Ovary (tissue), 9 donors: ENCODE results near the gene CENPA. TPM values are rescaled to one million over a fixed set of nuclear protein-coding genes. Genes with fewer than 3 reads are reported as not detected.

ENCODE experiments used
- DNase-seq, 5 donors: peaks; one replicate each; pipeline ENCODE4 v3.0.0-alpha.2; 2019 to 2020
- H3K27ac ChIP-seq, 2 donors: fragments of 200-600 bp; one replicate each; pipeline versions ENCODE4 v1.5.1 to v1.8.0; 2019 to 2022
- H3K27me3 ChIP-seq: fragments of 200-600 bp; one replicate; pipeline ENCODE4 v1.8.0; 2022
- H3K36me3 ChIP-seq: fragments of 200-600 bp; sonication (generic); one replicate; pipeline ENCODE4 v1.5.1; 2019
- H3K4me1 ChIP-seq: one replicate; pipeline ENCODE4 v1.8.1; 2013; ENCODE audit warnings: mild to moderate bottlenecking, moderate library complexity; ENCODE audit not compliant: insufficient read depth
- H3K4me3 ChIP-seq: fragments of 200-600 bp; sonication (generic); one replicate; pipeline ENCODE4 v1.5.1; 2017
- H3K9me3 ChIP-seq, 2 donors: fragments of 200-600 bp in 1 of 2; sonication (generic) in 1 of 2; one replicate each; pipeline versions ENCODE4 v1.5.1 to v1.8.1; 2013 to 2019; ENCODE audit warnings: mild to moderate bottlenecking in 1 of 2, moderate library complexity in 1 of 2
- CTCF ChIP-seq, 3 donors: fragments of 450-650 bp in 2 of 3; fragments of 200-600 bp in 1 of 3; IDR thresholded peaks; one replicate each; pipeline versions ENCODE4 v1.5.1 to v1.8.0; 2016 to 2022; ENCODE audit warnings: antibody characterized with exemption in 3 of 3, mild to moderate bottlenecking in 1 of 3
- EP300 ChIP-seq: sonication (generic); formaldehyde crosslinking; IDR thresholded peaks from one replicate; pipeline ENCODE4 v1.6.1; 2017; ENCODE audit warnings: antibody characterized with exemption
- POLR2A ChIP-seq: fragments of 450-650 bp; IDR thresholded peaks from one replicate; pipeline ENCODE4 v1.6.1; 2017; ENCODE audit warnings: antibody characterized with exemption, mild to moderate bottlenecking, moderate library complexity
- WGBS, 3 donors: extraction: QIAGEN DNeasy Blood & Tissue Kit in 1 of 3; methylation state at CpG; one replicate each; pipeline versions ENCODE4 v1.1.5 to v1.1.7; 2013 to 2017; 5-methylcytosine and 5-hydroxymethylcytosine counted together
- intact Hi-C, 4 donors: fragments of 100-400 bp; cut with DNase I; formaldehyde crosslinking; loops; one replicate each; pipeline versions ENCODE4 v1.11.0 to v1.15.1; 2022 to 2023
- polyA plus RNA-seq, 2 donors: library from polyadenylated mRNA; stranded (reverse); fragments of 200-250 nt in 1 of 2; fragments of 350-450 nt in 1 of 2; fragmentation: Illumina TruSeq in 1 of 2; extraction: RNeasy Lipid Tissue Mini Kit (QIAGEN cat#74804) in 1 of 2; gene quantifications; one replicate each; pipeline ENCODE4 v1.2.3, GENCODE V29; 2013 to 2014
- total RNA-seq, 7 donors: library from RNA; depleted of rRNA in 2 of 7; stranded (reverse); fragments of >200 nt in 2 of 7; fragmentation: NEBNext Ultra II Directional in 3 of 7; extraction: Animal tissue kit (Norgen Biotek cat#: 25700) in 3 of 7; gene quantifications; one replicate each; pipeline versions ENCODE4 v1.1.0 to v1.2.4, GENCODE V29; 2016 to 2023
- donor health status: DM: no; HTN: no; CAD: no; lungs with moderate emphysema.
- donor health status: DM: no; HTN: no; CAD: no.
- donor health status: Bipolar disorder and iron deficiency.
- donor health status: DM: yes; HTN: yes; CAD: no.
- donor health status: DM: no; HTN: no; CAD: no.
- donor health status: DM: yes; HTN: yes; CAD: no.

Gene CENPA
- total and polyA plus RNA-seq, 9 donors, result 0.21 to 1.4 (median 0.87) TPM; not detected in 4

GRCh38 chr2:26764078-26764887 is 21.6 kb upstream of the CENPA start, which contains the start of gene SLC35F6:
TSS of gene SLC35F6 (plus strand) at chr2:26764284. CDS start at chr2:26764350, 66 bp downstream.
- peak within 1 kb of the TSS; percentile 69 to 81 for H3K27ac ChIP-seq
- H3K36me3 ChIP-seq, result no peaks in the 10 kb centered on the region
- H3K9me3 ChIP-seq, result no peaks in the 10 kb centered on the region
- 0 to 1% (median 0%) methylated on average over 60 to 68 of the region's 68 CpGs for WGBS, 3 donors
- H3K27me3 ChIP-seq, result no peaks in the 10 kb centered on the region
- peaks cover 9% of the 10 kb centered on the region for H3K4me1 ChIP-seq
- peak within 1 kb of the TSS; percentile 71 for H3K4me3 ChIP-seq
- no peak for TF ChIP-seq EP300
- no peak for TF ChIP-seq CTCF (IDR thresholded peaks at IDR 0.05)
- peak; percentile 87 for TF ChIP-seq POLR2A
- peak; percentile 77 to 89 (median 84) for DNase-seq
- intact Hi-C loops, result no loop called here

GRCh38 chr2:26764906-26765305 is 20.9 kb upstream of the CENPA start:
- Histone ChIP-seq H3K9me3 (no peaks in the 10 kb centered on the region), H3K36me3 (no peaks in the 10 kb centered on the region), H3K4me3 (peak overlapping the region; percentile 71), H3K4me1 (peaks cover 9% of the 10 kb centered on the region), H3K27ac (peak overlapping the region; percentile 69 to 81), H3K27me3 (no peaks in the 10 kb centered on the region)
- intact Hi-C loops, result no loop called here
- TF ChIP-seq CTCF (IDR thresholded peaks at IDR 0.05) (no peak), POLR2A (no peak), EP300 (no peak)
- WGBS, 3 donors, result 7 to 14% (median 8%) methylated on average over 3 of the region's 3 CpGs
- no peak for DNase-seq

GRCh38 chr2:26765475-26766200 is 20.2 kb upstream of the CENPA start:
- intact Hi-C loops, result no loop called here
- H3K36me3 ChIP-seq, result no peaks in the 10 kb centered on the region
- H3K4me3 ChIP-seq, result no peak overlapping the region
- H3K4me1 ChIP-seq, result peaks cover 10% of the 10 kb centered on the region
- no peaks in the 10 kb centered on the region for H3K27me3 ChIP-seq
- H3K9me3 ChIP-seq, result no peaks in the 10 kb centered on the region
- WGBS, 3 donors, result 84 to 87% (median 85%) methylated on average over 10 of the region's 10 CpGs
- TF ChIP-seq EP300, result no peak
- no peak overlapping the region for H3K27ac ChIP-seq
- DNase-seq, result no peak

- TF ChIP-seq POLR2A (no peak), CTCF (IDR thresholded peaks at IDR 0.05) (no peak), EP300 (no peak)
- DNase-seq, result no peak
- no peak overlapping the region for H3K4me3 ChIP-seq
- peaks cover 23% of the 10 kb centered on the region for H3K4me1 ChIP-seq
- no peaks in the 10 kb centered on the region for H3K27me3 ChIP-seq
- WGBS, 3 donors, result 74 to 82% (median 75%) methylated on average over 5 of the region's 5 CpGs
- no peaks in the 10 kb centered on the region for H3K9me3 ChIP-seq
- no peaks in the 10 kb centered on the region for H3K36me3 ChIP-seq
- H3K27ac ChIP-seq, result no peak overlapping the region
- intact Hi-C loops, result no loop called here
Measured at GRCh38 chr2:26767129-26767528, 18.7 kb upstream of the CENPA start.
